Gastroesophageal sphincter (tissue), 4 donors: ENCODE measurements around the gene DMD. TPM values are rescaled to one million over a fixed set of nuclear protein-coding genes. Genes with fewer than 3 reads are reported as not detected.

Source experiments
- ATAC-seq: fragments of 150-250 bp; one replicate; pipeline ENCODE4 v1.9.1; 2016; ENCODE audit warnings: mild to moderate bottlenecking, moderate library complexity
- H3K27ac ChIP-seq, 4 donors: fragments of 200-600 bp; sonication (generic) in 3 of 4; 1 replicate in 3 of 4; 2 replicates in 1 of 4; pipeline ENCODE4 v1.5.1; 2016 to 2019
- H3K27me3 ChIP-seq: fragments of 200-600 bp; sonication (generic); one replicate; pipeline ENCODE4 v1.5.1; 2019
- H3K36me3 ChIP-seq, 2 donors: fragments of 200-600 bp; sonication (generic); one replicate each; pipeline ENCODE4 v1.5.1; 2019; ENCODE audit warnings: control low read depth in 1 of 2
- H3K4me1 ChIP-seq, 3 donors: fragments of 200-600 bp; sonication (generic); 1 replicate in 2 of 3; 2 replicates in 1 of 3; pipeline ENCODE4 v1.5.1; 2016 to 2019; ENCODE audit warnings: control low read depth in 2 of 3
- H3K4me3 ChIP-seq, 2 donors: fragments of 200-600 bp; sonication (generic); one replicate each; pipeline ENCODE4 v1.5.1; 2019; ENCODE audit warnings: mild to moderate bottlenecking in 1 of 2, moderate library complexity in 1 of 2
- H3K9me3 ChIP-seq, 3 donors: fragments of 200-600 bp; sonication (generic); one replicate each; pipeline ENCODE4 v1.5.1; 2017 to 2019; ENCODE audit warnings: control low read depth in 2 of 3
- CTCF ChIP-seq, 4 experiments: fragments of 200-600 bp in 2 of 4; fragments of 450-650 bp in 2 of 4; sonication (generic) in 1 of 4; IDR thresholded peaks; one replicate each; pipeline ENCODE4 v1.5.1; 2017 to 2019; ENCODE audit warnings: antibody characterized with exemption in 4 of 4, mild to moderate bottlenecking in 2 of 4, moderate library complexity in 2 of 4
- EP300 ChIP-seq: sonication (generic); formaldehyde crosslinking; IDR thresholded peaks from one replicate; pipeline ENCODE4 v1.6.1; 2017; ENCODE audit warnings: antibody characterized with exemption, mild to moderate bottlenecking
- POLR2A ChIP-seq, 2 donors: fragments of 450-650 bp; IDR thresholded peaks; one replicate each; pipeline ENCODE4 v1.6.1; 2017; ENCODE audit warnings: antibody characterized with exemption in 2 of 2, mild to moderate bottlenecking in 2 of 2, moderate library complexity in 1 of 2
- POLR2AphosphoS5 ChIP-seq: sonication (generic); formaldehyde crosslinking; IDR thresholded peaks from one replicate; pipeline ENCODE4 v1.6.1; 2017; ENCODE audit warnings: antibody characterized with exemption
- WGBS, 2 donors: methylation state at CpG; one replicate each; pipeline ENCODE4 v1.1.5; 2018; ENCODE audit warnings: low coverage in 1 of 2; 5-methylcytosine and 5-hydroxymethylcytosine counted together
- total RNA-seq, 4 donors: library from RNA; depleted of rRNA; stranded (reverse); fragments of >200 nt; gene quantifications; one replicate each; pipeline ENCODE4 v1.1.0, GENCODE V29; 2016

The DMD gene
- total RNA-seq, 4 donors from 2014 or later = 111 to 225 (median 183) TPM

GRCh38 chrX:31663172-31663571 is 1548.2 kb downstream of the DMD start:
- TF ChIP-seq CTCF (IDR thresholded peaks at IDR 0.05) (no peak), POLR2A (IDR thresholded peaks at IDR 0.05) (no peak), EP300 (no peak), POLR2AphosphoS5 (no peak)
- Histone ChIP-seq H3K27ac (no peak overlapping the region), H3K36me3 (no peaks in the 10 kb centered on the region), H3K27me3 (no peaks in the 10 kb centered on the region), H3K4me1 (no peaks in the 10 kb centered on the region), H3K9me3 (no peaks in the 10 kb centered on the region), H3K4me3 (no peak overlapping the region)
- WGBS, 2 donors = 70% methylated on average over 6 of the region's 6 CpGs; no CpG with 5 or more reads in 1 of the 2 donors
- ATAC-seq = no peak

DNA sequence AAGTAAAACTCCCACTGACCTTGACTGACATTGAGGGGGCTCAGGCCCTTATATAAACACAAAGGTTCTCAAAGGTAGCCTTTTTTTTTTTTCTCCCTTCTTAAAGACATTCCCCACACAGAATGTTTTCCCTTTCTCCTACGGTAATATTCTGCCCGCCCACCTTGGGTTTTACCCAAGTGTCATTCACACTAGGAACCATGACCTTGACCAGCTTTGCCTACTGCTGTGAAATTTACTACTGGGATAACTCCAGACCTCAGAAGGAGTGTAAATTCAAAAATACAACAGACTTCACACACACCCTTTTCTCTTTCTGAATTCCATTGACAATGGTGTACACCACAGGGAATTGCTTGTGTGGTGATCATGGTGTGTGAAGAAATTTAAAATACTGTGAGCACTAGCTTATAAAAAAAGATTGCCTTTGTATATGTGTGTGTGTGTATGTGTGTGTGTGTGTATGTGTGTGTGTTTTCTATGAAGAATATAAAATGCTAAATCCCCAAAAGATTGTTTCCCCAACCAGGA is 1550.0 kb downstream of the DMD start:
- Histone ChIP-seq H3K4me1 (no peaks in the 10 kb centered on the region), H3K9me3 (no peaks in the 10 kb centered on the region), H3K27me3 (no peaks in the 10 kb centered on the region), H3K4me3 (no peak overlapping the region), H3K27ac (no peak overlapping the region), H3K36me3 (no peaks in the 10 kb centered on the region)
- TF ChIP-seq POLR2A (IDR thresholded peaks at IDR 0.05) = no peak
- no peak for TF ChIP-seq EP300
- no peak for TF ChIP-seq CTCF (IDR thresholded peaks at IDR 0.05)
- TF ChIP-seq POLR2AphosphoS5 = no peak
- no peak for ATAC-seq
- WGBS, 2 donors = 80% methylated on average over 1 of the region's 2 CpGs; no CpG with 5 or more reads in 1 of the 2 donors

DNA sequence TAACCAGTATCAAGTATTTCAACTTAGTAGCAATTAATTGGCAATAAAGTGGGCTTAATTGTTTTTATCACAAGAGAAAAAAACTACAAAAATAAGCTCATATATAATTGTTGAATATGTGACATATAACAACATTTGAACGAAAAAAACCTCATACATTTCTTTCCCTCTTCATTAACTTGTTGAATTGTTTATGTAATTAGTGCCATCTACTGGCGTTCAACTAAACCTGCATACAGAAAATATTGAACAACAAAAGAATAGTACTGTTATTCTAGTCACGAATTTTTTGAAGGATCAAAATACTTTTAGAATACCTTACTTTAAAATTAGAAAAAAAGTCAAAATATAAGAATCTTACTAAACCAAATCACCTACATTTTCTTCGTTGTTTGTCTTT is 1553.0 kb downstream of the DMD start:
- WGBS, 2 donors = 4 to 8% methylated on average over 4 of the region's 4 CpGs
- Histone ChIP-seq H3K9me3 (no peaks in the 10 kb centered on the region), H3K27ac (no peak overlapping the region), H3K36me3 (no peaks in the 10 kb centered on the region), H3K4me3 (no peak overlapping the region), H3K4me1 (no peaks in the 10 kb centered on the region), H3K27me3 (no peaks in the 10 kb centered on the region)
- ATAC-seq = no peak
- peak in 3 of 4 experiments; percentile 9 to 50 (median 26) for TF ChIP-seq CTCF (IDR thresholded peaks at IDR 0.05)
- TF ChIP-seq POLR2A (IDR thresholded peaks at IDR 0.05) = no peak
- TF ChIP-seq EP300 = no peak

DNA sequence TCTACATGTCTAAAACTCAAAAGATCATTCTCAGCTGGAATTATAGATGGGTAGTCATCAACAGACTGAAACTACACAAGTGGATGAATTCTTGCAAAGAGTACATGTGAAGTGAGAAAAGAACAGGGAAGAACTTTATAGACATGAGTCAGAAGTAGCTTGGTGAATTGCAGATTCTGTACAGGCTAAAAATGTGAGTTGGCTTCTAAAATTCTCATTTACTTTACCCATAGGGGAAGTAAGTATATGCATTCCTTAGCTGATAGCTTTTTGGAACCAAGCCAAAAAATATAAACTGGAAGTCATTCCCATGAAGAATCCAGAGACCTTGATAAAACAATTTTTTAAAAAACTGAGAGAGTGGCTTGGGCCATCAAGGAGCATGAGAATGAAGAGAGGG is 1555.3 kb downstream of the DMD start:
- ATAC-seq = no peak
- TF ChIP-seq POLR2A (IDR thresholded peaks at IDR 0.05) (no peak), POLR2AphosphoS5 (no peak), EP300 (no peak), CTCF (IDR thresholded peaks at IDR 0.05) (no peak)
- Histone ChIP-seq H3K27ac (no peak overlapping the region), H3K4me3 (no peak overlapping the region), H3K36me3 (no peaks in the 10 kb centered on the region), H3K9me3 (no peaks in the 10 kb centered on the region), H3K4me1 (no peaks in the 10 kb centered on the region), H3K27me3 (no peaks in the 10 kb centered on the region)

GRCh38 chrX:31653422-31653821 is 1557.9 kb downstream of the DMD start:
- Histone ChIP-seq H3K4me1 (no peaks in the 10 kb centered on the region), H3K4me3 (no peak overlapping the region), H3K27ac (no peak overlapping the region), H3K9me3 (no peaks in the 10 kb centered on the region), H3K27me3 (no peaks in the 10 kb centered on the region), H3K36me3 (no peaks in the 10 kb centered on the region)
- ATAC-seq = no peak
- TF ChIP-seq EP300 (no peak), POLR2AphosphoS5 (no peak), CTCF (IDR thresholded peaks at IDR 0.05) (no peak), POLR2A (IDR thresholded peaks at IDR 0.05) (no peak)
